T-helper 2 cell (primary cell): ENCODE measurements around the gene ANKRD61.
"Not testable (repeated sequence)": the region's sequence is repeated elsewhere in the genome, so short reads cannot be mapped to it uniquely, and the experiment has no call there.

Experiments
- DNase-seq, 5 experiments: peaks; one replicate each; pipeline versions ENCODE4 v3.0.0 to v3.0.0-alpha.2; 2012 to 2022

The ANKRD61 gene

DNA sequence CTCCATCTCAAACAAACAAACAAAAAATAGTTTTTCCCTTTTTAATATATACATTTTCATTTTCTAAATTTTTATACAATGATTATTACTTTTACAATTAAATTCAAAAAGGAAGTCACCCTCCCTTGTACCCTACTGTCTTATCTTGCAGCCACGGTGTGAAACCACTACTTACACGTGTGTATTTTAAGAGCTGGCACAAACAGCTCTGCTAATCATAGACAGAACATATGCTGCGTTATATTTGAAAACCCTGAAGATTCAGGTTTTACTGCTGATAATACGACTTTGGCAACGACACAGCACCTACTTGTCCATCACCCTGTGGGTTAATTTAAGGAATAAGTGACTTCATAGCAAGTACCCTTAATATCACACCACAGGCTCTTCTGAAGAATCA lies 991 bp downstream of the ANKRD61 start:
- peak in 1 of 5 experiments; percentile 47 for DNase-seq

- no peak for DNase-seq
Measured at GRCh38 chr7:6032641-6033040, 1.5 kb downstream of the ANKRD61 start.

- DNase-seq: no peak
Measured at GRCh38 chr7:6035165-6035564, 4.0 kb downstream of the ANKRD61 start.

DNA sequence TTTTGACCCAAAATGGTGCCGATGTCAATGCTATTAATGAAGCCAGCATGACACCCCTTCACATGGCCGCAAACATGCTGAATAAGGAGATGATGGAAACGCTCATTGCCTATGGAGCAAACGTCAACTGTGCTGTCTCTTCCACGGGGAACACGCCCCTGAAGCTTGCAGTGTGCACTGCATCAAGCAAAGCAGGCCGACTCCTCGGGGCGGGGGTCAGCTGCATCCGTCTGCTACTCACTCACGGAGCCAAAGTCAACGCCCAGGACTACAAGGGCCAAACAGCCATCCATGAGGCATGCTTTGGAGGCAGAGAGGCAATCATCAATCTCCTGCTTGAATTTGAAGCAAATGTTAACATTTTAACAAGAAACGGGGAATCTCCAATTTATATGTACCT lies 4.5 kb downstream of the ANKRD61 start:
- DNase-seq: no peak

DNA sequence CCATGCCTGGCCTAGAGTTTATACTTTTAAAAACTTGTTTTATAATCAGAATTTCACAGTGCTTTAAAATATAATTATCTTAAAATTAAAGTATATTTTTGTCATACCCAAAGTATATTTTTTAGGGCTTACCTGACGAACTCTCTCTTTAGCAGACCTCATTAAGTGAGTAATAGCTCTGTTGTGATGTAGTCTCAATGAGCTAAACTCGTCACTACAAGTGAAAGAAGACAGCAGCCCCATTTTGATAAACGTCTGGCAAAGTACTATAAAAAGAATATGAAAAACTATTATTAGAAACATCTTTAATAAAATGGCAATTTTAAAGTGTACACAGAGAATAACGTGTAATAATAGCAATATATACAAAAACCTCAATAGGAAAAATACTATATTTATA lies 18.6 kb downstream of the ANKRD61 start:
- no peak for DNase-seq

DNA sequence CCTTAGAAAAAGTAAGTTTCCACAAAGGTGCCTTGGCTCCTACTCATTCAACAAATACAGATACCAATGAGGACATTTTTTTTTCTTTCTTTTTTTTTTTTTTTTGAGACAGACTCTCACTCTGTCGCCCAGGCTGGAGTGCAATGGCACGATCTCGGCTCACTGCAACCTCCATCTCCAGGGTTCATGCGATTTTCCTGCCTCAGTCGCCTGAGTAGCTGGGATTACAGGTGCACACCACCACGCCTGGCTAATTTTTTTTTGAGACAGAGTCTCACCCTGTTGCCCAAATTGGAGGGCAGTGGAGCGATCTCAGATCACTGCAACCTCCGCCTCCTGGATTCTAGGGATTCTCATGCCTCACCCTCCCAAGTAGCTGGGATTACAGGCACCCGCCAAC lies 20.0 kb downstream of the ANKRD61 start:
- not testable (repeated sequence) for DNase-seq

DNA sequence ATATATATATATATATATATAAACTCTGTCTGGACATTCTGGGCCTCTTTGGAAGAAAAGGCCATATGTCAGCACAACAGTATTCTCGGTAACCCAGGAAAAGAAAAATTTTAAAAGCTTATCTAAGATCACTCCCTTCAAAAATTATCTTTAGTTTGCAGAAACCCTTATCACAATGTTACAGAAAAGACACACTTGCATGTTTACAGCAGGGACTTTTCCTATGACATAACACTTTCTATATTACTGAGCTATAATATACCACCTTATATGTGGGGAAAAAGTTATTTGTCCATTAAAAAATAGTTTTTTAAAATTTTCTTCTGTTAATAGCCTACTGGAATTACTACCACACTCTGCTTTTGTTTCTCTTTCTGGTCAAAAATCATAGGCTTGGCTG lies 25.4 kb downstream of the ANKRD61 start:
- peak in 1 of 5 experiments; percentile 31 for DNase-seq

DNA sequence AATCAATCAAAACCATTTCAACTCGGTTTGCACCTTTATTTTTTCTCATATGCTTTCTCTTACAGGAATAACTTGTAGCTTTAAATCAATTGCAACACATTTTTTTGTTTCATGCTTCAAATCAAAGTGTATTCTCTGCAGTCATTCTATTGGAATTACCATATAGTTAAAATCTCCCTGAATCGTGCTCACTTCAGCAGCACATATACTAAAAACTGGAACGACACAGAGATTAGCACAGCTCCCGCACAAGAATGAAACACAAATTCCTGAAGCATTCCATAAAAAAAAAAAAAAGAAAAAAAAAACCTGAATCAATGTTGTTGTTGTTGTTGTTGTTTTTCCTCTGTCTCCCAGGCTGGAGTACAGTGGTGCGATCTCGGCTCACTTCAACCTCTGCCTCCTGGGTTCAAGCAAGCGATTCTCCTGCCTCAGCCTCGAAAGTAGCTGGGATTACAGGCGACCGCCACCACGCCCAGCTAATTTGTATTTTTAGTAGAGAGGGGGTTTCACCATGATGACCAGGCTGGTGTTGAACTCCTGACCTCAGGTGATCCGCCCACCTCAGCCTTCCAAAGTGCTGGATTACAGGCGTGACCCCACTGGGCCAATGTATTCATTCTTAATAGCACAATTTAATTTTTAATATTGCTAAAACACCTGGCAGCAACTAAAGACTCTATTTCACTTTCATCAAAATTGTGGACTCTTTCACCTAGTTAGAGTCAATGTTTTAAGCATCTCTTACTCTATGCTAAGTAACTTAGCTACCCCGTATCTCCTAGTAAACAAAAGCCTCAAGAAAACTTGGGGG lies 26.3 kb downstream of the ANKRD61 start:
- DNase-seq: no peak

- DNase-seq: not testable (repeated sequence)
Measured at GRCh38 chr7:6059941-6060340, 28.8 kb downstream of the ANKRD61 start.

DNA sequence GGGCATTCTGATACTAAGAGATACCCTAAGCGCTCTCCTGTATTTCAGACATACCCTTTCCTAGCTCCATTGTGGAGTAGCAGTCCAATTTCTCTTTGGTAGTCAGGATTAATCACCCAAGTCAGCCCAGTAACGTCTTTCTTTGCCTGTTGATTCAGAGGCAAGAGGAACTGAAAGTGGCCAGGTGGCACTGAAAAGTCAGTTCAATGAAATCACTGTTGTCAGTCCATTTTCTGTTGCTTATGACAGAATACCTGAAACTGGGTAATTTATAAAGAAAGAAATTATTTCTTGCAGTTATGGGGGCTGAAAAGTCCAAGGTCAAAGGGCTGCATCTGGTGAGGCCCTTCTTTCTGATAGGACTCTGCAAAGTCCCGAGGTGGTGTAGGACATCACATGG lies 40.2 kb downstream of the ANKRD61 start:
- DNase-seq: no peak

- DNase-seq: no peak
Measured at GRCh38 chr7:6074612-6075380, 43.6 kb downstream of the ANKRD61 start.

- no peak for DNase-seq
Measured at GRCh38 chr7:6078548-6078947, 47.4 kb downstream of the ANKRD61 start.

DNA sequence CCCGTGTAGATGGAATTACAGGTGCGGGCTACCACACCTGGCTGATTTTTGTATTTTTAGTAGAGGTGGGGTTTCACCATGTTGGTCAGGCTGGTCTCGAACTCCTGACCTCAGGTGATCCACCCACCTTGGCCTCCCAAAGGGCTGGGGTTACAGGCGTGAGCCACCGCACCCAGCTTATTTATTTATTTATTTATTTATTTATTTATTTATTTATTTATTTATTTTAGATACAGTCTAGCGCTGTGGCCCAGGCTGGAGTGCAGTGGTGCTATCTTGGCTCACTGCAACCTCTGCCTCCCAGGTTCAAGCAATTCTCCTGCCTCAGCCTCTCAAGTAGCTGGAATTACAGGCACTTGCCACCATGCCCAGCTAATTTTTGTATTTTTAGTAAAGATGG lies 51.9 kb downstream of the ANKRD61 start:
- DNase-seq: not testable (repeated sequence)
